22Rv1 (cell line): ENCODE data around the gene TIMP2.

ENCODE experiments used
- H3K27ac ChIP-seq: fragments of 450-650 bp; 2 replicates; pipeline ENCODE4 v1.5.1; 2017
- ZFX ChIP-seq: fragments of 450-650 bp; IDR thresholded peaks from 2 replicates; pipeline ENCODE4 v1.6.1; 2017; ENCODE audit warnings: antibody characterized with exemption, borderline replicate concordance
- TF ChIP-seq, protein P1 (sequence below): fragments of 450-650 bp; IDR thresholded peaks from 2 replicates; pipeline ENCODE4 v1.5.1; 2017; ENCODE audit warnings: mild to moderate bottlenecking

TIMP2 gene

DNA sequence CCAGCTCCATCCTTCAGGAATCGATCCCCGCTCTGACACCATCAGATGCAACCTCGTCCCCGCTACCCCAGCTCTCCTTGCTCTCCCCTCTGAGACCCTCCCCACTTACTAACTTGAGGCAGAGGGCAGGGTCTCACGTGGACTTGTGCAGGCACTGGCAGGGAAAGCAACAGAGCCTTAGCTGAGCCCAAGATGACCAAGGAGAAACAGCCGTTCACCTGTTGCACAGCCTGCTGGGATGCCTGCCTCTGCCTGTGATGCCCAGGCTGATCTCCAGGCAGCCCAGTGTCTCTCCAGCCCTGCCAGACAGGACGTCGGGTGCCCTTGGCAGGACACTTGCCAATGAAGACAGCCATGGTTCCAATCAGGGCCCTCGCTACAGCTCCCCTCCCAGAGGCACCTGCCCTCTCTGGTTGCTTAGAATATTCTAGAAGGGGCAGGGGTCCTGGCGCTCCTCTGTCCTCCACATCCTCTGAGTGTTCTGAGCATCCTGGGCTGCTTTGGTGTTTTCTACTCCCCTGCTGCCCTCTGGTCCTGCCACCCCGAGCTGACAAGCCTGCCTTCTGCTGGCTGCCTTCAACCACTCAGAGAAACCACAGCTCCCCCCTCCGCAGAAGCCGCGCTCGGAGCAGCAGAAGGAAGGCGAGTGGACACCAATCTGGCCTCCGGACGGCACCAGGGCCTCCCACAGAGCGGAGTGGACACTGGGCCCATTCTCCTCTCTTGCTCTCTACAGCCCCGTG, 28.9 kb downstream of the TIMP2 start:
- H3K27ac ChIP-seq, result no peak overlapping the region
- TF ChIP-seq, protein P1, sequence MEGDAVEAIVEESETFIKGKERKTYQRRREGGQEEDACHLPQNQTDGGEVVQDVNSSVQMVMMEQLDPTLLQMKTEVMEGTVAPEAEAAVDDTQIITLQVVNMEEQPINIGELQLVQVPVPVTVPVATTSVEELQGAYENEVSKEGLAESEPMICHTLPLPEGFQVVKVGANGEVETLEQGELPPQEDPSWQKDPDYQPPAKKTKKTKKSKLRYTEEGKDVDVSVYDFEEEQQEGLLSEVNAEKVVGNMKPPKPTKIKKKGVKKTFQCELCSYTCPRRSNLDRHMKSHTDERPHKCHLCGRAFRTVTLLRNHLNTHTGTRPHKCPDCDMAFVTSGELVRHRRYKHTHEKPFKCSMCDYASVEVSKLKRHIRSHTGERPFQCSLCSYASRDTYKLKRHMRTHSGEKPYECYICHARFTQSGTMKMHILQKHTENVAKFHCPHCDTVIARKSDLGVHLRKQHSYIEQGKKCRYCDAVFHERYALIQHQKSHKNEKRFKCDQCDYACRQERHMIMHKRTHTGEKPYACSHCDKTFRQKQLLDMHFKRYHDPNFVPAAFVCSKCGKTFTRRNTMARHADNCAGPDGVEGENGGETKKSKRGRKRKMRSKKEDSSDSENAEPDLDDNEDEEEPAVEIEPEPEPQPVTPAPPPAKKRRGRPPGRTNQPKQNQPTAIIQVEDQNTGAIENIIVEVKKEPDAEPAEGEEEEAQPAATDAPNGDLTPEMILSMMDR, result no peak
- TF ChIP-seq ZFX, result no peak

DNA sequence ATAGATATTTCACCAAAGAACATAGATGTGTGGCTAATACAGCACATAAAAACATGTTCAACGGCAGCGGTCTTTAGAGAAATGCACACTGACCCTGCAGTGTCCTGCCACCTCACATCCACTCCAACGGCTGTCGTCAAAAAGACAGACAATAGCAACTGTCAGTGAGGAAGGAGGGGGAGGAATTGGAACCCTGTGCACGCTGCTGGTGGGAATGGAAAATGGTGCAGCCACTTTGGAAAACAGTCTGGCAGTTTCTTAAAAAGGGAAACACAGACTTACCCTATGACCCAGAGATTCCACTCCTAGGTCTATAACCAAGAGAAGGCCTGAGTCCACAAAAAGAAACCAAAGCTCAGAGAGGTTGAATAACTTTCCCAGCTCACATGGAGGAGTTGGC, 29.9 kb downstream of the TIMP2 start:
- no peak overlapping the region for H3K27ac ChIP-seq
- no peak for TF ChIP-seq ZFX
- TF ChIP-seq, protein P1, result no peak

DNA sequence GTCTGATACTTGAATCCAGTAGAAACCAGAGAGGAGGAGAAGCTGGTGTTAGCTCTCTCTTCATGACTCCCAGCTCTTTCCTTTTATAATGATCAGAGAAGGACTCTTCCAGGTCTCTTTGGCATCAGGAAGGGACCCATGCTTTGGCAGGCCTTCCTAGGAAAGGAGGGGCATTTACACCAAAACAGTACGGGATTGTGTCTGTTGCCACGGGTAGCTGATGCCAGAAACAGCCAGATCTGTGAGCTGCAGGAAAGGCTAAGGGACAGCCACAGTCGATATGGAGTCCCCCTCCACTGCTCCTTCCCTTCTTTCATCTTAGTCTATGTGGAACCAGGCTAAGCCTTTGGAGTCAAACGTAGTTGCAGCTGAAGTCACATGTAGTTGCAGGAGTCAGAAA, 31.5 kb downstream of the TIMP2 start:
- no peak overlapping the region for H3K27ac ChIP-seq
- TF ChIP-seq, protein P1, result no peak
- no peak for TF ChIP-seq ZFX

DNA sequence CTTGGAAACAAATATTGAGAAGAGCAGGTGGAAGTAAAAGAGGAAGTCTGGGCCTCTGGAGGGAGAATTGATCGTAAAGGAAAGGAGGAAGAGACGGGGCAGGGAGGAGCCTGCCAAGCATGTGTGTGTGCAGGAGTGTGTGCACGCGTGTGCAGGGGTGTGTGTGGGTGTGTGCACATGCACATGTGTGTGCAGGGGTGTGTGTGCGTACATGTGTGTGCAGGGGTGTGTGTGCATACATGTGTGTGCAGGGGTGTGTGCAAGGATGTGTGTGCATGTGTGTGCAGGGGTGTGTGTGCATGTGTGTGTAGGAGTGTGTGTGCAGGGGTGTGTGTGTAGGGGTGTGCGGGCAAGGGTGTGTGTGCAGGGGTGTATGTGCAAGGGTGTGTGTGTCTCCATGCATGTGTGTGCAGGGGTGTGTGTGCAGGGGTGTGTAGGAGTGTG, 32.2 kb downstream of the TIMP2 start:
- TF ChIP-seq, protein P1, result no peak
- TF ChIP-seq ZFX, result no peak
- H3K27ac ChIP-seq, result no peak overlapping the region

DNA sequence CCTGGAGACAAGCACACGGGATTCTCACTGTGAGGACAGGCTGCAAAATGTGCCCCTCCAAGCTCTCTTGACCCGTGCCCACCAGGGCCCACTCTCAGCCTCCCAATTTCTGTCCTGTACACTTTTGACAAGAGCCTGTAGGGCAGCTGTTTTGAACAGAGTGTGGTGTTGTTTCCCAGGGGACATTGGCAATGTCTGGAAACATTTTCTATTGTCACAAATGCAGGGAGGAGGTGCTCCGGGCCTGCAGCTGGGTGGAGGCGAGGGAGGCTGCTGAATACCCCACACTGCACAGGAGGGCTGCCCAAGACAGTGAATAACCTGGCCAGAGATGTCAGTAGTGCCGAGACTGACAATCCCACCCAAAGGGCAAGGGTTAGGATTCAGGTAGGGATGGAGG, 32.7 kb downstream of the TIMP2 start:
- TF ChIP-seq ZFX, result no peak
- TF ChIP-seq, protein P1, result no peak

GRCh38 chr17:78892062-78892456, 33.1 kb downstream of the TIMP2 start:
- no peak for TF ChIP-seq ZFX
- TF ChIP-seq, protein P1, result no peak
- no peak overlapping the region for H3K27ac ChIP-seq

More for the DNA sequence above, 32.7 kb downstream of the TIMP2 start:
- H3K27ac ChIP-seq, result no peak overlapping the region

DNA sequence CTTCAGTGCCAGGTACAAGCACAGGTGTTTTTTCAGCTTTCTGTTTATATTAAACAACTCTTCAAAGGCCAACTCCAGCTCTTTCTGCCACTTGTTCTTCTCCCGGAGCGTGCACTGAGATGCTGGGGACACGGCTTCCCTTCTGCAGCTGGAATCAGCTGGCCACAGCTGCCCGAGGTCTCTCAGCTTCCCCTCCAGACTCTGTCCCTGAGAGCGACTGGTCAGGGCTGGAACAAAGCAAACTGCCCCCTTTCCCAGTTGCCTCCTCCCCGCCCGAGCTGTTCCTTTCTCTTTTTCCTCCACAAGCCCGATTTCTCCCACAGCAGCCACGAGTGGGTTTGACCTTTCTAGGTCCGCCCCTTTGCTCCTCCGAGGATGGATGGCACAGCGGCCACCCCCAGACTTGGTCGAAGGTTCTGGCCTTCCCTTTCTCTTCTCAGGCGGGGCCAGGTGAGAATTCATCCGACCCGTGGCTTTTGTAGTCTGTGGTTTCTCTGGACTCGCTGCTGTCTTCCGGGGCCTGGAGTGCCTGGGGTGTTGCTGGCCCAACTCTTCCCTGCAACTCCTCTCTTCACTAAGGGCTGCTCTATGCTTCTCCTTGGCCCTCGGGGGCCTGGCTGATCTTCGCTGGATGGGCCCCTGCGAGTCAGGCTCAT, 33.7 kb downstream of the TIMP2 start:
- no peak overlapping the region for H3K27ac ChIP-seq
- TF ChIP-seq, protein P1, result no peak
- TF ChIP-seq ZFX, result no peak
